CD14-positive monocyte (primary cell): ENCODE results near the gene RAC3. TPM values are rescaled to one million over a fixed set of nuclear protein-coding genes. Genes with fewer than 3 reads are reported as not detected.
A peak's percentile ranks its signal among the peaks of the same experiment; 100 is the strongest.

ENCODE experiments used
- DNase-seq, 3 donors: peaks; one replicate each; pipeline ENCODE4 v3.0.0-alpha.2; 2011 to 2022
- H2AFZ ChIP-seq: 2 replicates; pipeline ENCODE4 v1.6.0; 2012; ENCODE audit warnings: mild to moderate bottlenecking, low read depth, low read length, inconsistent platforms; ENCODE audit not compliant: insufficient read depth, poor library complexity, severe bottlenecking
- H3K27ac ChIP-seq, 2 donors: 1 replicate in 1 of 2; 2 replicates in 1 of 2; pipeline ENCODE4 v1.5.1; 2012 to 2013; ENCODE audit warnings: low read length in 2 of 2, control low read depth in 1 of 2, inconsistent platforms in 1 of 2, low read depth in 1 of 2, mild to moderate bottlenecking in 1 of 2
- H3K27me3 ChIP-seq, 2 donors: one replicate each; pipeline versions ENCODE4 v1.6.0 to v1.6.1; 2011 to 2013; ENCODE audit warnings: low read length in 2 of 2; ENCODE audit not compliant: control insufficient read depth in 2 of 2, insufficient read depth in 2 of 2
- H3K36me3 ChIP-seq, 2 donors: replicated peaks in 1 of 2; 1 replicate in 1 of 2; 2 replicates in 1 of 2; pipeline versions ENCODE4 v1.5.1 to v1.6.1; 2012 to 2013; ENCODE audit warnings: low read length in 2 of 2, control low read depth in 1 of 2, inconsistent platforms in 1 of 2, mild to moderate bottlenecking in 1 of 2; ENCODE audit not compliant: insufficient read depth in 2 of 2, control insufficient read depth in 1 of 2
- H3K4me1 ChIP-seq, 2 donors: 1 replicate in 1 of 2; 2 replicates in 1 of 2; pipeline versions ENCODE4 v1.5.1 to v1.6.1; 2012 to 2013; ENCODE audit warnings: low read length in 2 of 2, control low read depth in 1 of 2, inconsistent platforms in 1 of 2, mild to moderate bottlenecking in 1 of 2, moderate library complexity in 1 of 2; ENCODE audit not compliant: insufficient read depth in 2 of 2, control insufficient read depth in 1 of 2
- H3K4me2 ChIP-seq: replicated peaks from 2 replicates; pipeline ENCODE3; 2012; ENCODE audit warnings: low read length, moderate library complexity, mild to moderate bottlenecking; ENCODE audit not compliant: poor library complexity, severe bottlenecking; ENCODE audit errors: extremely low read depth
- H3K4me3 ChIP-seq, 3 experiments: fragments of 200-600 bp in 1 of 3; sonication (generic) in 1 of 3; replicated peaks in 1 of 3; 1 replicate in 2 of 3; 2 replicates in 1 of 3; pipeline ENCODE4 v1.5.1; 2011 to 2013; ENCODE audit warnings: low read length in 3 of 3, mild to moderate bottlenecking in 3 of 3, control low read depth in 2 of 3, low read depth in 2 of 3, inconsistent platforms in 1 of 3, moderate library complexity in 1 of 3
- H3K79me2 ChIP-seq: 2 replicates; pipeline ENCODE4 v1.6.0; 2012; ENCODE audit warnings: mild to moderate bottlenecking, control low read depth, inconsistent platforms, low read length, moderate library complexity; ENCODE audit not compliant: insufficient read depth
- H3K9ac ChIP-seq: 2 replicates; pipeline ENCODE4 v1.6.0; 2017; ENCODE audit warnings: low read length, mild to moderate bottlenecking; ENCODE audit not compliant: insufficient read depth, poor library complexity, severe bottlenecking
- H3K9me3 ChIP-seq, 2 donors: replicated peaks in 1 of 2; 1 replicate in 1 of 2; 2 replicates in 1 of 2; pipeline versions ENCODE4 v1.5.1 to v1.6.1; 2012 to 2013; ENCODE audit warnings: low read length in 2 of 2, control low read depth in 1 of 2; ENCODE audit not compliant: control insufficient read depth in 1 of 2, insufficient read depth in 1 of 2
- H4K20me1 ChIP-seq: 2 replicates; pipeline ENCODE4 v1.6.0; 2012; ENCODE audit warnings: mild to moderate bottlenecking, low read length, control low read depth, moderate library complexity; ENCODE audit not compliant: insufficient read depth
- H3K27ac Mint-ChIP-seq, 7 donors: one replicate each; pipeline ENCODE4 v1.8.0; 2020; ENCODE audit warnings: mild to moderate bottlenecking in 7 of 7, mixed read lengths in 7 of 7, moderate library complexity in 6 of 7, inconsistent platforms in 2 of 7
- H3K27me3 Mint-ChIP-seq, 3 donors: one replicate each; pipeline ENCODE4 v1.8.0; 2021 to 2022; ENCODE audit warnings: low read depth in 3 of 3, mild to moderate bottlenecking in 3 of 3, mixed read lengths in 3 of 3, moderate library complexity in 3 of 3, inconsistent platforms in 1 of 3
- H3K36me3 Mint-ChIP-seq, 2 donors: one replicate each; pipeline ENCODE4 v1.8.0; 2020; ENCODE audit warnings: mixed read lengths in 2 of 2, inconsistent platforms in 1 of 2, mild to moderate bottlenecking in 1 of 2
- H3K4me1 Mint-ChIP-seq: one replicate; pipeline ENCODE4 v1.8.0; 2020; ENCODE audit warnings: mild to moderate bottlenecking, mixed read lengths
- H3K4me3 Mint-ChIP-seq, 2 donors: one replicate each; pipeline ENCODE4 v1.8.0; 2020; ENCODE audit warnings: mild to moderate bottlenecking in 2 of 2, mixed read lengths in 2 of 2, moderate library complexity in 1 of 2
- H3K9me3 Mint-ChIP-seq, 7 donors: one replicate each; pipeline ENCODE4 v1.8.0; 2020 to 2022; ENCODE audit warnings: mixed read lengths in 7 of 7, mild to moderate bottlenecking in 6 of 7, moderate library complexity in 6 of 7, inconsistent platforms in 2 of 7
- WGBS: methylation state at CpG from one replicate; pipeline ENCODE4 v1.1.5; 2013; ENCODE audit warnings: missing lambda C conversion rate; ENCODE audit not compliant: insufficient coverage; 5-methylcytosine and 5-hydroxymethylcytosine counted together
- intact Hi-C, 2 donors: fragments of 100-400 bp; cut with micrococcal nuclease; formaldehyde crosslinking; loops; one replicate each; pipeline versions ENCODE4 v1.15.0 to v1.15.1; 2023
- polyA plus RNA-seq, 3 donors: library from polyadenylated mRNA; depleted of rRNA in 1 of 3; unstranded in 2 of 3; stranded (reverse) in 1 of 3; fragments of 300-500 nt in 2 of 3; fragments of >200 nt in 1 of 3; fragmentation: Illumina TruSeq in 2 of 3; gene quantifications; 1 replicate in 2 of 3; 2 replicates in 1 of 3; pipeline ENCODE4 v1.2.3, GENCODE V29; 2012 to 2021
- TF ChIP-seq, protein P1 (sequence below): fragments of 200-600 bp; IDR thresholded peaks from one replicate; pipeline ENCODE4 v1.8.0; 2022; ENCODE audit warnings: antibody characterized with exemption, mild to moderate bottlenecking

The RAC3 gene
- polyA plus RNA-seq, 3 donors = 1.8 TPM; not detected in 2

DNA sequence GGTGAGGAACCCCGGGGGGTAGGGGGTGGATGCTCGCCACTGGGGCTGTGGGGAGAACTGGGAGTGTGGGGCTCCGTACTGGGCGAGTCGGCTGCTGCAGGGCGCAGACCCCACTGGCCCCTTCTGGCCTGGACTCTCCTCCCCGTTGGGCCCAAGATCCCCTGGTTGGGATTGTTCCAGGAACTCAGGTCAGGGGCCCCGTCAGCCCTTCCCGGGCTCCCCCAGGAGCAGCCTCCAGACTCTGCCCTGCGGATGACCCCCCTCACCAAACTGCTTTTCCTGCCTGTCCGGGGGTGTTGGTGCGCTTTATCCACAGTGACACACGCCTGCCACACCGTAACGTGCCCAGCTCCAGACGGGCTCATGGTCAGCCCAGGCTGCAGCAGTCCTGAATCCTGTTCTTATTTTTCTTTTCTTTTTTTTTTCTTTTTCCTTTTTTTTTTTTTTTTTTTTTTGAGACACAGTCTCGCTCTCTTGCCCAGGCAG, 29.9 kb upstream of the RAC3 start:
- no peak overlapping the region for H3K4me3 Mint-ChIP-seq
- H3K36me3 Mint-ChIP-seq = peaks cover 7 to 25% of the 10 kb centered on the region in 2 donors
- no peaks in the 10 kb centered on the region for H3K9me3 ChIP-seq
- DNase-seq = no peak
- H3K4me2 ChIP-seq = no peak overlapping the region
- no peaks in the 10 kb centered on the region for H3K4me1 Mint-ChIP-seq
- TF ChIP-seq, protein P1, sequence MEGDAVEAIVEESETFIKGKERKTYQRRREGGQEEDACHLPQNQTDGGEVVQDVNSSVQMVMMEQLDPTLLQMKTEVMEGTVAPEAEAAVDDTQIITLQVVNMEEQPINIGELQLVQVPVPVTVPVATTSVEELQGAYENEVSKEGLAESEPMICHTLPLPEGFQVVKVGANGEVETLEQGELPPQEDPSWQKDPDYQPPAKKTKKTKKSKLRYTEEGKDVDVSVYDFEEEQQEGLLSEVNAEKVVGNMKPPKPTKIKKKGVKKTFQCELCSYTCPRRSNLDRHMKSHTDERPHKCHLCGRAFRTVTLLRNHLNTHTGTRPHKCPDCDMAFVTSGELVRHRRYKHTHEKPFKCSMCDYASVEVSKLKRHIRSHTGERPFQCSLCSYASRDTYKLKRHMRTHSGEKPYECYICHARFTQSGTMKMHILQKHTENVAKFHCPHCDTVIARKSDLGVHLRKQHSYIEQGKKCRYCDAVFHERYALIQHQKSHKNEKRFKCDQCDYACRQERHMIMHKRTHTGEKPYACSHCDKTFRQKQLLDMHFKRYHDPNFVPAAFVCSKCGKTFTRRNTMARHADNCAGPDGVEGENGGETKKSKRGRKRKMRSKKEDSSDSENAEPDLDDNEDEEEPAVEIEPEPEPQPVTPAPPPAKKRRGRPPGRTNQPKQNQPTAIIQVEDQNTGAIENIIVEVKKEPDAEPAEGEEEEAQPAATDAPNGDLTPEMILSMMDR = no peak
- H3K27ac Mint-ChIP-seq = peak overlapping the region in 1 of 7 donors; percentile 41
- 93% methylated on average over 15 of the region's 17 CpGs for WGBS
- peaks cover 7% of the 10 kb centered on the region for H4K20me1 ChIP-seq
- no peaks in the 10 kb centered on the region for H3K9me3 Mint-ChIP-seq
- no peaks in the 10 kb centered on the region for H3K4me1 ChIP-seq
- no peaks in the 10 kb centered on the region for H3K79me2 ChIP-seq
- intact Hi-C loops = no loop called here
- no peak overlapping the region for H3K9ac ChIP-seq
- H3K27me3 ChIP-seq = no peaks in the 10 kb centered on the region
- no peak overlapping the region for H3K4me3 ChIP-seq
- peaks cover 0 to 3% (median 2%) of the 10 kb centered on the region in 3 donors for H3K27me3 Mint-ChIP-seq
- peaks cover under 1 to 7% of the 10 kb centered on the region in 2 donors for H3K36me3 ChIP-seq
- H2AFZ ChIP-seq = no peak overlapping the region
- no peak overlapping the region for H3K27ac ChIP-seq

DNA sequence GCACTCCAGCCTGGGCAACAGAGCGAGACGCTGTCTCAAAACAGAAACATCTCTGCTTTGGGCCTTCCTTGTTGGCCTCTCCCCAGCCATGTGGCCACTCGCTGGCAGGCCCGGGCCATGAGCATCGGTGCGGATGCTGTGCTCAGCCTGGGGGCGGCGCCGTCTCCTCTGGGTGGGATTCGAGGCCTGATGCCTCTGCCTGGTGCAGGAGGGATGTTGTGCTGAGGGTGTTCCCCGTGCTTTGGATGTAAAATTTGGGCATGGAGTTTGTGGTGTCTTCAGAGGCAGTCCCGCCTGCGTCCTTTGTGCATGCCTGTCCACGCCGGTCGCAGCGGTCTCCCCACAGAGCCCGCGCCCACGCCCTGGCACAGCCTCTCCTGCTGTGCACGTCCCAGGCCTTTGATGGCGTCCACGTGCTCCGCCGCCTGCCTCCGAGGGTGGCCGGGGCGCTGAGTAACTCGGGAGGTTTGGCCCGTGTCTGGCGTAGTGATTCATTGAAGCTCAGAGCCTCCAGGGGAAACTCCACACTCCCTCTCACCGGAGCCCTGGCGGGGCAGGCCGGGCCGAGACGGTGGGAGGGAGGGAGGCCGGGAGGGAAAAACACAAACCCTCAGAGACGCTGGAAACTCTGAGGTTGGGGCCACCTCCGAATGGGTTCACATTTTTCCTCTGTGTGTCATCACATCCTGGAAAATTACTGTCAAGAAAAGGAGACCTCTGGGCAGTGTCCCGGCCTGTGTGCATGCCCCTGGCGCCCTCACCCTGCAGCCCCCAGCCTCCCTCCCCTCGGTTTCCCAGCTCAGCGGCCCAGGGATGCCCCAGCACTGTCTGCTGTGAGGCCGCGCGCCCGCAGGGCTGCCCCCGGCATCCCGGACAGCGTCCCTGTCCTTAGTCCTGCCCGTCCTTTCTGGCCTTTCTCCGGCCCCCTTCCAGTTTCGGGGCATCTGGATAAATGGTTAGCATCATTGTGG, 27.8 kb upstream of the RAC3 start:
- WGBS = 96% methylated on average over 43 of the region's 53 CpGs
- H3K4me2 ChIP-seq = no peak overlapping the region
- intact Hi-C loops = no loop called here

More for the DNA sequence above, 27.8 kb upstream of the RAC3 start:
- Mint-ChIP-seq H3K4me1 (no peaks in the 10 kb centered on the region), H3K27ac (no peak overlapping the region), H3K36me3 (peaks cover 0 to 13% of the 10 kb centered on the region in 2 donors), H3K9me3 (no peaks in the 10 kb centered on the region), H3K4me3 (no peak overlapping the region), H3K27me3 (peaks cover 0 to 3% (median 2%) of the 10 kb centered on the region in 3 donors)
- H3K79me2 ChIP-seq = no peaks in the 10 kb centered on the region
- TF ChIP-seq, protein P1 = no peak
- no peak overlapping the region for H2AFZ ChIP-seq
- H3K9ac ChIP-seq = no peak overlapping the region
- no peaks in the 10 kb centered on the region for H3K36me3 ChIP-seq
- H3K4me3 ChIP-seq = no peak overlapping the region
- no peak overlapping the region for H3K27ac ChIP-seq
- peaks cover 7% of the 10 kb centered on the region for H4K20me1 ChIP-seq
- no peaks in the 10 kb centered on the region for H3K4me1 ChIP-seq
- no peaks in the 10 kb centered on the region for H3K9me3 ChIP-seq
- DNase-seq = no peak
- no peaks in the 10 kb centered on the region for H3K27me3 ChIP-seq
